Endothelial cell (in vitro differentiated cells): ENCODE results near the gene CPNE9. TPM values are rescaled to one million over a fixed set of nuclear protein-coding genes. Genes with fewer than 3 reads are reported as not detected.

ENCODE experiments used
- DNase-seq: peaks from one replicate; pipeline ENCODE4 v3.0.0; 2021; ENCODE audit warnings: low spot score
- H3K27ac Mint-ChIP-seq: one replicate; pipeline ENCODE4 v1.8.0; 2021; ENCODE audit warnings: mixed read lengths, inconsistent platforms; ENCODE audit not compliant: unreplicated experiment
- H3K27me3 Mint-ChIP-seq: one replicate; pipeline ENCODE4 v1.8.0; 2021; ENCODE audit warnings: mild to moderate bottlenecking, moderate library complexity, mixed read lengths, inconsistent platforms; ENCODE audit not compliant: unreplicated experiment
- H3K36me3 Mint-ChIP-seq: one replicate; pipeline ENCODE4 v1.8.0; 2021; ENCODE audit warnings: mild to moderate bottlenecking, low read depth, mixed read lengths, inconsistent platforms; ENCODE audit not compliant: unreplicated experiment
- H3K4me1 Mint-ChIP-seq: one replicate; pipeline ENCODE4 v1.8.0; 2021; ENCODE audit warnings: mild to moderate bottlenecking, mixed read lengths, inconsistent platforms; ENCODE audit not compliant: unreplicated experiment
- H3K4me3 Mint-ChIP-seq: one replicate; pipeline ENCODE4 v1.8.0; 2021; ENCODE audit warnings: mild to moderate bottlenecking, mixed read lengths, inconsistent platforms; ENCODE audit not compliant: unreplicated experiment
- H3K9me3 Mint-ChIP-seq: one replicate; pipeline ENCODE4 v1.8.0; 2021; ENCODE audit warnings: mixed read lengths, inconsistent platforms; ENCODE audit not compliant: unreplicated experiment
- CTCF ChIP-seq: fragments of 200-600 bp; sonication (generic); IDR thresholded peaks from one replicate; pipeline ENCODE4 v1.5.0; 2021; ENCODE audit warnings: antibody characterized with exemption; ENCODE audit not compliant: unreplicated experiment
- total RNA-seq: library from RNA; stranded (reverse); fragmentation: NEBNext Ultra II Directional; extraction: Animal tissue kit (Norgen Biotek cat#: 25700); gene quantifications from one replicate; pipeline ENCODE4 v1.2.1, GENCODE V29; 2021; ENCODE audit not compliant: unreplicated experiment

CPNE9 gene
- total RNA-seq, 1 donor from 2014 or later = 0.31 TPM

- peaks cover 27% of the 10 kb centered on the region for H3K4me1 Mint-ChIP-seq
- peaks cover 7% of the 10 kb centered on the region for H3K36me3 Mint-ChIP-seq
- H3K27me3 Mint-ChIP-seq = peaks cover 10% of the 10 kb centered on the region
- no peaks in the 10 kb centered on the region for H3K9me3 Mint-ChIP-seq
- no peak overlapping the region for H3K27ac Mint-ChIP-seq
- H3K4me3 Mint-ChIP-seq = peak overlapping the region; percentile 47
- no peak for TF ChIP-seq CTCF
- DNase-seq = no peak
These were observed 63.8 kb downstream of the CPNE9 start for GRCh38 chr3:9767418-9767817.

- no peaks in the 10 kb centered on the region for H3K9me3 Mint-ChIP-seq
- no peak for DNase-seq
- peak overlapping the region; percentile 47 for H3K4me3 Mint-ChIP-seq
- TF ChIP-seq CTCF = no peak
- H3K36me3 Mint-ChIP-seq = peaks cover 7% of the 10 kb centered on the region
- peaks cover 30% of the 10 kb centered on the region for H3K4me1 Mint-ChIP-seq
- H3K27ac Mint-ChIP-seq = no peak overlapping the region
- H3K27me3 Mint-ChIP-seq = peaks cover 10% of the 10 kb centered on the region
These were observed 64.6 kb downstream of the CPNE9 start for GRCh38 chr3:9768141-9768775.

GRCh38 chr3:9769012-9769411 is 65.4 kb downstream of the CPNE9 start:
- Mint-ChIP-seq H3K4me3 (peak overlapping the region; percentile 49), H3K9me3 (no peaks in the 10 kb centered on the region), H3K27ac (no peak overlapping the region), H3K36me3 (peaks cover 7% of the 10 kb centered on the region), H3K27me3 (peaks cover 10% of the 10 kb centered on the region), H3K4me1 (peaks cover 30% of the 10 kb centered on the region)
- no peak for DNase-seq
- TF ChIP-seq CTCF = no peak

- Mint-ChIP-seq H3K36me3 (peaks cover 7% of the 10 kb centered on the region), H3K27me3 (peaks cover 10% of the 10 kb centered on the region), H3K4me1 (peaks cover 30% of the 10 kb centered on the region), H3K9me3 (no peaks in the 10 kb centered on the region), H3K27ac (no peak within 1 kb of the TSS), H3K4me3 (peak within 1 kb of the TSS; percentile 49)
- TF ChIP-seq CTCF = no peak
- DNase-seq = peak; percentile 70
These were observed 66.0 kb downstream of the CPNE9 start, which contains the start of gene CAMK1 for GRCh38 chr3:9769426-9770275. Gene CAMK1 (minus strand): TSS chr3:9769947. CDS start chr3:9767749, 2,198 bp downstream.
